SK-N-SH treated with all-trans-retinoic acid at 6 μM for 48 hours (cell line): ENCODE results near the gene SELPLG.

Experiments used
- ARNTL ChIP-seq: fragments of 450-650 bp; formaldehyde crosslinking; IDR thresholded peaks from 2 replicates; pipeline ENCODE4 v1.5.0; 2020; ENCODE audit warnings: low read depth, mild to moderate bottlenecking, moderate library complexity, borderline replicate concordance
- GLIS3 ChIP-seq: fragments of 250-450 bp; sonication (Bioruptor Pico); IDR thresholded peaks from 2 replicates; pipeline ENCODE4 v1.5.0; 2020; ENCODE audit warnings: mild to moderate bottlenecking, moderate library complexity
- ISL1 ChIP-seq: fragments of 250-450 bp; sonication (Bioruptor Pico); IDR thresholded peaks from 2 replicates; pipeline ENCODE4 v2.1.2; 2022; ENCODE audit warnings: mild to moderate bottlenecking, moderate library complexity
- RARB ChIP-seq: fragments of 250-450 bp; sonication (Bioruptor Pico); IDR thresholded peaks from 2 replicates; pipeline ENCODE4 v1.8.0; 2021; ENCODE audit warnings: mild to moderate bottlenecking, moderate library complexity
- SNAI2 ChIP-seq: fragments of 250-450 bp; sonication (Bioruptor Pico); IDR thresholded peaks from 2 replicates; pipeline ENCODE4 v1.5.0; 2020; ENCODE audit warnings: mild to moderate bottlenecking, moderate library complexity
- TCF4 ChIP-seq: fragments of 250-450 bp; sonication (Bioruptor Pico); IDR thresholded peaks from 2 replicates; pipeline ENCODE4 v1.8.0; 2021; ENCODE audit warnings: mild to moderate bottlenecking, moderate library complexity, borderline replicate concordance
- ZFP3 ChIP-seq: fragments of 250-450 bp; sonication (Bioruptor Pico); IDR thresholded peaks from 2 replicates; pipeline ENCODE4 v1.5.0; 2020; ENCODE audit warnings: mild to moderate bottlenecking, moderate library complexity
- ZNF565 ChIP-seq: fragments of 450-650 bp; formaldehyde crosslinking; conservative IDR thresholded peaks from 2 replicates; pipeline ENCODE4 v1.5.0; 2020; ENCODE audit warnings: low read depth, mild to moderate bottlenecking, moderate library complexity
- TF ChIP-seq, protein P1 (sequence below): fragments of 250-450 bp; sonication (Bioruptor Pico); IDR thresholded peaks from 2 replicates; pipeline ENCODE4 v1.8.0; 2020; ENCODE audit warnings: mild to moderate bottlenecking, moderate library complexity, borderline replicate concordance
- TF ChIP-seq, protein P2 (sequence below): fragments of 250-450 bp; sonication (Bioruptor Pico); IDR thresholded peaks from 2 replicates; pipeline ENCODE4 v1.5.1; 2020; ENCODE audit warnings: low read depth, mild to moderate bottlenecking, moderate library complexity
- TF ChIP-seq, protein P3 (sequence below): fragments of 250-450 bp; sonication (Bioruptor Pico); IDR thresholded peaks from 2 replicates; pipeline ENCODE4 v1.8.0; 2021; ENCODE audit warnings: low read depth, mild to moderate bottlenecking, moderate library complexity, borderline replicate concordance
- TF ChIP-seq, protein P4 (sequence below): fragments of 250-450 bp; sonication (Bioruptor Pico); IDR thresholded peaks from 2 replicates; pipeline ENCODE4 v1.5.0; 2020; ENCODE audit warnings: mild to moderate bottlenecking, moderate library complexity

DNA sequence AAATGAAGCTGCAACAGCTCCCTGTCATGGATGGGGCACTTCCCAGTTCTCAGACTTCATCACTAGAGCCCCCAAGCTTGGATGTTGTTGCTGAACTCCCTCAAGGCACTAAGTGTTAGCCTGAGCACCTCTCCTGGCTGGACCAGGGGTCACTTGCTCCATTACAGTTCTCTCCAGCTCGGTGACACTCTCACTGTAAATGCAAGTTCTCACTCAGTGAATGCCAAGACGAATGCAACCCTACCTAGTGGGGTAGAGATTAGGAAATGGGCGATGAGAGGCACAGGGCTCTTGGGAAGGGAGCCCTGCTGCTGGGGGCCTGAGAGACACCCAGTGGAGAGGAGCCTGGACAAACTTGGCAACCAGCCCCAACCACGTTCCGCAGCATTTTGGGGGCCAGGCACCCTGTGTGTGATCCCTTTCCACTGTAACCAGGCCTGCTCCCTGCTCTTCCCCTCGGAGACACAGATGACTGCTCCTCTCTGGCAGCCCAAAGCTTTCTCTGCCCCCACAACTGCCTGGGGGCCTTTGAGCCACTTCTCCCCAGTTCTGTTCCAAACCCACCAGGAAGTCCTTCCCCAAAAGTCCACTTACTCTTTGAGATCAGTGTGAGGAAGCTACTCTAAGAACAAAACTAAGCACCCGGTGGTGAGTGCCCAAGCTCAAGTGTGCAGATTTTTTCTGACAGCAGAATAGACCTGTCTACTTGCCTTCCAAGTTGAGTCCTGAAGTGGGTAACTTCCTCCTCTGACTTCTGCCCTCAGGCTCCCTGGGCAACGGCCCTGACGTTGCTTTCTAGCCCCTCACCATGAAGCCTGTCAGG lies 8.0 kb upstream of the SELPLG start:
- no peak for TF ChIP-seq GLIS3
- no peak for TF ChIP-seq RARB (CRISPR knock-in tag)
- TF ChIP-seq, protein P1, sequence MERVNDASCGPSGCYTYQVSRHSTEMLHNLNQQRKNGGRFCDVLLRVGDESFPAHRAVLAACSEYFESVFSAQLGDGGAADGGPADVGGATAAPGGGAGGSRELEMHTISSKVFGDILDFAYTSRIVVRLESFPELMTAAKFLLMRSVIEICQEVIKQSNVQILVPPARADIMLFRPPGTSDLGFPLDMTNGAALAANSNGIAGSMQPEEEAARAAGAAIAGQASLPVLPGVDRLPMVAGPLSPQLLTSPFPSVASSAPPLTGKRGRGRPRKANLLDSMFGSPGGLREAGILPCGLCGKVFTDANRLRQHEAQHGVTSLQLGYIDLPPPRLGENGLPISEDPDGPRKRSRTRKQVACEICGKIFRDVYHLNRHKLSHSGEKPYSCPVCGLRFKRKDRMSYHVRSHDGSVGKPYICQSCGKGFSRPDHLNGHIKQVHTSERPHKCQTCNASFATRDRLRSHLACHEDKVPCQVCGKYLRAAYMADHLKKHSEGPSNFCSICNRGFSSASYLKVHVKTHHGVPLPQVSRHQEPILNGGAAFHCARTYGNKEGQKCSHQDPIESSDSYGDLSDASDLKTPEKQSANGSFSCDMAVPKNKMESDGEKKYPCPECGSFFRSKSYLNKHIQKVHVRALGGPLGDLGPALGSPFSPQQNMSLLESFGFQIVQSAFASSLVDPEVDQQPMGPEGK (CRISPR knock-in tag), result no peak
- TF ChIP-seq, protein P2, sequence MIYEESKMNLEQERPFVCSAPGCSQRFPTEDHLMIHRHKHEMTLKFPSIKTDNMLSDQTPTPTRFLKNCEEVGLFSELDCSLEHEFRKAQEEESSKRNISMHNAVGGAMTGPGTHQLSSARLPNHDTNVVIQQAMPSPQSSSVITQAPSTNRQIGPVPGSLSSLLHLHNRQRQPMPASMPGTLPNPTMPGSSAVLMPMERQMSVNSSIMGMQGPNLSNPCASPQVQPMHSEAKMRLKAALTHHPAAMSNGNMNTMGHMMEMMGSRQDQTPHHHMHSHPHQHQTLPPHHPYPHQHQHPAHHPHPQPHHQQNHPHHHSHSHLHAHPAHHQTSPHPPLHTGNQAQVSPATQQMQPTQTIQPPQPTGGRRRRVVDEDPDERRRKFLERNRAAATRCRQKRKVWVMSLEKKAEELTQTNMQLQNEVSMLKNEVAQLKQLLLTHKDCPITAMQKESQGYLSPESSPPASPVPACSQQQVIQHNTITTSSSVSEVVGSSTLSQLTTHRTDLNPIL (CRISPR knock-in tag), result no peak
- no peak for TF ChIP-seq SNAI2
- TF ChIP-seq ARNTL (CRISPR knock-in tag), result no peak
- TF ChIP-seq, protein P3, sequence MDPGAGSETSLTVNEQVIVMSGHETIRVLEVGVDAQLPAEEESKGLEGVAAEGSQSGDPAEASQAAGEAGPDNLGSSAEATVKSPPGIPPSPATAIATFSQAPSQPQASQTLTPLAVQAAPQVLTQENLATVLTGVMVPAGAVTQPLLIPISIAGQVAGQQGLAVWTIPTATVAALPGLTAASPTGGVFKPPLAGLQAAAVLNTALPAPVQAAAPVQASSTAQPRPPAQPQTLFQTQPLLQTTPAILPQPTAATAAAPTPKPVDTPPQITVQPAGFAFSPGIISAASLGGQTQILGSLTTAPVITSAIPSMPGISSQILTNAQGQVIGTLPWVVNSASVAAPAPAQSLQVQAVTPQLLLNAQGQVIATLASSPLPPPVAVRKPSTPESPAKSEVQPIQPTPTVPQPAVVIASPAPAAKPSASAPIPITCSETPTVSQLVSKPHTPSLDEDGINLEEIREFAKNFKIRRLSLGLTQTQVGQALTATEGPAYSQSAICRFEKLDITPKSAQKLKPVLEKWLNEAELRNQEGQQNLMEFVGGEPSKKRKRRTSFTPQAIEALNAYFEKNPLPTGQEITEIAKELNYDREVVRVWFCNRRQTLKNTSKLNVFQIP, result no peak
- TF ChIP-seq, protein P4, sequence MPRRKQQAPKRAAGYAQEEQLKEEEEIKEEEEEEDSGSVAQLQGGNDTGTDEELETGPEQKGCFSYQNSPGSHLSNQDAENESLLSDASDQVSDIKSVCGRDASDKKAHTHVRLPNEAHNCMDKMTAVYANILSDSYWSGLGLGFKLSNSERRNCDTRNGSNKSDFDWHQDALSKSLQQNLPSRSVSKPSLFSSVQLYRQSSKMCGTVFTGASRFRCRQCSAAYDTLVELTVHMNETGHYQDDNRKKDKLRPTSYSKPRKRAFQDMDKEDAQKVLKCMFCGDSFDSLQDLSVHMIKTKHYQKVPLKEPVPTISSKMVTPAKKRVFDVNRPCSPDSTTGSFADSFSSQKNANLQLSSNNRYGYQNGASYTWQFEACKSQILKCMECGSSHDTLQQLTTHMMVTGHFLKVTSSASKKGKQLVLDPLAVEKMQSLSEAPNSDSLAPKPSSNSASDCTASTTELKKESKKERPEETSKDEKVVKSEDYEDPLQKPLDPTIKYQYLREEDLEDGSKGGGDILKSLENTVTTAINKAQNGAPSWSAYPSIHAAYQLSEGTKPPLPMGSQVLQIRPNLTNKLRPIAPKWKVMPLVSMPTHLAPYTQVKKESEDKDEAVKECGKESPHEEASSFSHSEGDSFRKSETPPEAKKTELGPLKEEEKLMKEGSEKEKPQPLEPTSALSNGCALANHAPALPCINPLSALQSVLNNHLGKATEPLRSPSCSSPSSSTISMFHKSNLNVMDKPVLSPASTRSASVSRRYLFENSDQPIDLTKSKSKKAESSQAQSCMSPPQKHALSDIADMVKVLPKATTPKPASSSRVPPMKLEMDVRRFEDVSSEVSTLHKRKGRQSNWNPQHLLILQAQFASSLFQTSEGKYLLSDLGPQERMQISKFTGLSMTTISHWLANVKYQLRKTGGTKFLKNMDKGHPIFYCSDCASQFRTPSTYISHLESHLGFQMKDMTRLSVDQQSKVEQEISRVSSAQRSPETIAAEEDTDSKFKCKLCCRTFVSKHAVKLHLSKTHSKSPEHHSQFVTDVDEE (CRISPR knock-in tag), result no peak
- no peak for TF ChIP-seq ZNF565 (CRISPR knock-in tag)
- no peak for TF ChIP-seq ZFP3
- TF ChIP-seq ISL1, result no peak
- TF ChIP-seq TCF4 (CRISPR knock-in tag), result no peak
